ENCODE results near the gene SMARCAD1.

GRCh38 chr4:94225449-94225848, 17.8 kb downstream of the SMARCAD1 start:
- TF ChIP-seq CTCF (IDR thresholded peaks at IDR 0.05) = no peak
- no peak for TF ChIP-seq POLR2A (IDR thresholded peaks at IDR 0.05)
